Upper lobe of left lung (tissue), 6 donors: Measurements from ENCODE around the gene TMEM74B. TPM values are rescaled to one million over a fixed set of nuclear protein-coding genes. Genes with fewer than 3 reads are reported as not detected.
"Not testable (repeated sequence)": the region's sequence is repeated elsewhere in the genome, so short reads cannot be mapped to it uniquely, and the experiment has no call there.

Experiments used
- ATAC-seq, 2 donors: fragments of 200-7000 bp; cut with Tn5 transposase; one replicate each; pipeline ENCODE4 v1.9.1; 2022; ENCODE audit warnings: mild to moderate bottlenecking in 2 of 2, moderate library complexity in 2 of 2; ENCODE audit not compliant: low FRiP score in 2 of 2
- DNase-seq, 2 donors: peaks; one replicate each; pipeline ENCODE4 v3.0.0-alpha.2; 2019 to 2020
- H3K27ac ChIP-seq, 4 donors: fragments of 200-600 bp; sonication (generic); one replicate each; pipeline ENCODE4 v1.5.1; 2016 to 2019
- H3K27me3 ChIP-seq, 4 donors: fragments of 200-600 bp; sonication (generic); one replicate each; pipeline ENCODE4 v1.5.1; 2017 to 2019
- H3K36me3 ChIP-seq, 4 donors: fragments of 200-600 bp; sonication (generic); one replicate each; pipeline ENCODE4 v1.5.1; 2016 to 2019
- H3K4me1 ChIP-seq, 4 donors: fragments of 200-600 bp; sonication (generic); one replicate each; pipeline ENCODE4 v1.5.1; 2018 to 2019
- H3K4me3 ChIP-seq, 4 donors: fragments of 200-600 bp; sonication (generic); one replicate each; pipeline ENCODE4 v1.5.1; 2017 to 2019; ENCODE audit warnings: mild to moderate bottlenecking in 2 of 4, moderate library complexity in 1 of 4
- H3K9me3 ChIP-seq, 4 donors: fragments of 200-600 bp; sonication (generic); one replicate each; pipeline ENCODE4 v1.5.1; 2018 to 2019
- CTCF ChIP-seq, 6 experiments: fragments of 450-650 bp in 4 of 6; fragments of 200-600 bp in 2 of 6; sonication (generic) in 2 of 6; IDR thresholded peaks; one replicate each; pipeline ENCODE4 v1.5.1; 2016 to 2019; ENCODE audit warnings: antibody characterized with exemption in 6 of 6
- EP300 ChIP-seq, 4 donors: sonication (generic); formaldehyde crosslinking; IDR thresholded peaks; one replicate each; pipeline ENCODE4 v1.5.1; 2017; ENCODE audit warnings: antibody characterized with exemption in 4 of 4, control low read depth in 2 of 4
- POLR2A ChIP-seq, 4 donors: fragments of 450-650 bp; IDR thresholded peaks; one replicate each; pipeline ENCODE4 v1.5.1; 2016 to 2017; ENCODE audit warnings: antibody characterized with exemption in 4 of 4, mild to moderate bottlenecking in 2 of 4
- POLR2AphosphoS5 ChIP-seq, 2 donors: sonication (generic); formaldehyde crosslinking; IDR thresholded peaks; one replicate each; pipeline ENCODE4 v1.5.1; 2017; ENCODE audit warnings: antibody characterized with exemption in 2 of 2
- WGBS, 2 donors: methylation state at CpG; one replicate each; pipeline ENCODE4 v1.1.5; 2017 to 2018; 5-methylcytosine and 5-hydroxymethylcytosine counted together
- total RNA-seq, 6 donors: library from RNA; depleted of rRNA in 4 of 6; stranded (reverse); fragments of >200 nt in 4 of 6; gene quantifications; one replicate each; pipeline versions ENCODE4 v1.1.0 to v1.2.1, GENCODE V29; 2016 to 2021
- donor health status: DM: no; HTN: no; CAD: no; lungs with moderate emphysema.
- donor health status: DM: no; HTN: yes; CAD: no; lungs with severe emphysema.

The TMEM74B gene
- total RNA-seq, 6 donors from 2014 or later, result 9.3 to 85.9 (median 11.5) TPM

- Histone ChIP-seq H3K4me3 (peak overlapping the region; percentile 22 to 79 (median 73)), H3K27ac (peak overlapping the region in 2 of 4 donors; percentile 69 to 71), H3K9me3 (no peaks in the 10 kb centered on the region), H3K36me3 (no peaks in the 10 kb centered on the region), H3K27me3 (peaks cover 0 to 15% (median 2%) of the 10 kb centered on the region in 4 donors), H3K4me1 (peaks cover 7 to 22% (median 12%) of the 10 kb centered on the region in 4 donors)
- no peak for DNase-seq
- TF ChIP-seq CTCF (IDR thresholded peaks at IDR 0.05) (no peak), EP300 (IDR thresholded peaks at IDR 0.05) (no peak), POLR2AphosphoS5 (IDR thresholded peaks at IDR 0.05) (no peak), POLR2A (IDR thresholded peaks at IDR 0.05) (no peak)
- ATAC-seq, result peak in 1 of 2 donors; percentile 69
- 3 to 4% methylated on average over 12 to 16 of the region's 30 CpGs for WGBS, 2 donors
These were observed 40.5 kb upstream of the TMEM74B start for GRCh38 chr20:1225263-1225782.

- TF ChIP-seq EP300 (IDR thresholded peaks at IDR 0.05) (no peak), POLR2A (IDR thresholded peaks at IDR 0.05) (no peak), CTCF (IDR thresholded peaks at IDR 0.05) (no peak)
- Histone ChIP-seq H3K9me3 (no peaks in the 10 kb centered on the region), H3K4me1 (peaks cover 7 to 22% (median 12%) of the 10 kb centered on the region in 4 donors), H3K4me3 (no peak overlapping the region), H3K36me3 (no peaks in the 10 kb centered on the region), H3K27me3 (peaks cover 0 to 15% (median 2%) of the 10 kb centered on the region in 4 donors), H3K27ac (no peak overlapping the region)
- WGBS, 2 donors, result 75 to 83% methylated on average over 16 to 20 of the region's 20 CpGs
- DNase-seq (peak in 1 of 2 donors; percentile 15), ATAC-seq (no peak)
These were observed 39.6 kb upstream of the TMEM74B start for GRCh38 chr20:1224205-1224890.

GRCh38 chr20:1222750-1223149, 38.0 kb upstream of the TMEM74B start:
- DNase-seq, ATAC-seq: not testable (repeated sequence)
- WGBS, 2 donors, result 79 to 81% methylated on average over 3 of the region's 4 CpGs

GRCh38 chr20:1216527-1217427, 32.0 kb upstream of the TMEM74B start:
- not testable (repeated sequence) for H3K27me3 ChIP-seq, H3K36me3 ChIP-seq, H3K9me3 ChIP-seq, ATAC-seq, H3K27ac ChIP-seq, H3K4me1 ChIP-seq, H3K4me3 ChIP-seq
- WGBS, 2 donors, result 70 to 73% methylated on average over 11 to 19 of the region's 19 CpGs
- peak in 1 of 2 donors; percentile 42 for DNase-seq

More at GRCh38 chr20:1222750-1223149, 38.0 kb upstream of the TMEM74B start:
- not testable (repeated sequence) for H3K4me3 ChIP-seq, H3K9me3 ChIP-seq, H3K27ac ChIP-seq, H3K36me3 ChIP-seq
- Histone ChIP-seq H3K27me3 (peaks cover 0 to 15% (median 2%) of the 10 kb centered on the region in 4 donors), H3K4me1 (peaks cover 7 to 22% (median 12%) of the 10 kb centered on the region in 4 donors)

GRCh38 chr20:1215386-1216170, 30.8 kb upstream of the TMEM74B start:
- DNase-seq (no peak), ATAC-seq (no peak)
- H3K27ac ChIP-seq, result no peak overlapping the region
- TF ChIP-seq CTCF (IDR thresholded peaks at IDR 0.05) (no peak), EP300 (IDR thresholded peaks at IDR 0.05) (no peak), POLR2A (IDR thresholded peaks at IDR 0.05) (no peak), POLR2AphosphoS5 (IDR thresholded peaks at IDR 0.05) (no peak)
- no peaks in the 10 kb centered on the region for H3K9me3 ChIP-seq
- peaks cover 0 to 6% (median 0%) of the 10 kb centered on the region in 4 donors for H3K4me1 ChIP-seq
- WGBS, 2 donors, result 65 to 74% methylated on average over 11 of the region's 11 CpGs
- no peaks in the 10 kb centered on the region for H3K36me3 ChIP-seq
- no peak overlapping the region for H3K4me3 ChIP-seq
- no peaks in the 10 kb centered on the region for H3K27me3 ChIP-seq
